Activated CD8-positive, alpha-beta memory T cell treated with anti-CD3 and anti-CD28 coated beads, Interleukin-2, amount 50 U/mL, for 24 hours (primary cell): ENCODE results near the gene TMEM156.
"Not testable (repeated sequence)": the region's sequence is repeated elsewhere in the genome, so short reads cannot be mapped to it uniquely, and the experiment has no call there.

ENCODE experiments used
- DNase-seq: peaks from one replicate; pipeline ENCODE4 v3.0.0-alpha.2; 2020; ENCODE audit errors: extremely low read depth

TMEM156 gene

GRCh38 chr4:38990241-38990640 is 42.0 kb downstream of the TMEM156 start:
- DNase-seq: no peak

- no peak for DNase-seq
These were observed 42.7 kb downstream of the TMEM156 start for GRCh38 chr4:38989487-38989886.

- not testable (repeated sequence) for DNase-seq
These were observed 43.9 kb downstream of the TMEM156 start for GRCh38 chr4:38988353-38988752.

GRCh38 chr4:38987491-38987890 is 44.7 kb downstream of the TMEM156 start:
- no peak for DNase-seq

GRCh38 chr4:38985410-38986100 is 46.7 kb downstream of the TMEM156 start:
- DNase-seq: no peak

GRCh38 chr4:38983787-38984598 is 48.2 kb downstream of the TMEM156 start:
- no peak for DNase-seq

- no peak for DNase-seq
These were observed 48.9 kb downstream of the TMEM156 start for GRCh38 chr4:38983291-38983690.

GRCh38 chr4:38982361-38983095 is 49.7 kb downstream of the TMEM156 start:
- no peak for DNase-seq

GRCh38 chr4:38980903-38981676 is 51.1 kb downstream of the TMEM156 start:
- no peak for DNase-seq

GRCh38 chr4:38979511-38980230 is 52.5 kb downstream of the TMEM156 start:
- DNase-seq: no peak

- DNase-seq: no peak
These were observed 53.1 kb downstream of the TMEM156 start for GRCh38 chr4:38979081-38979480.

- no peak for DNase-seq
These were observed 55.9 kb downstream of the TMEM156 start for GRCh38 chr4:38976308-38976707.

- DNase-seq: no peak
These were observed 63.5 kb downstream of the TMEM156 start for GRCh38 chr4:38968668-38969067.

- no peak for DNase-seq
These were observed 64.7 kb downstream of the TMEM156 start for GRCh38 chr4:38967260-38968095.

GRCh38 chr4:38965866-38966265 is 66.3 kb downstream of the TMEM156 start:
- DNase-seq: no peak

GRCh38 chr4:38964942-38965775 is 67.0 kb downstream of the TMEM156 start:
- no peak for DNase-seq

- not testable (repeated sequence) for DNase-seq
These were observed 73.0 kb downstream of the TMEM156 start for GRCh38 chr4:38959248-38959647.

- DNase-seq: no peak
These were observed 73.6 kb downstream of the TMEM156 start for GRCh38 chr4:38958453-38959190.

GRCh38 chr4:38957893-38958292 is 74.3 kb downstream of the TMEM156 start:
- DNase-seq: no peak
